Measurements from ENCODE around the gene RPA1.
A peak's percentile ranks its signal among the peaks of the same experiment; 100 is the strongest.

The RPA1 gene

DNA sequence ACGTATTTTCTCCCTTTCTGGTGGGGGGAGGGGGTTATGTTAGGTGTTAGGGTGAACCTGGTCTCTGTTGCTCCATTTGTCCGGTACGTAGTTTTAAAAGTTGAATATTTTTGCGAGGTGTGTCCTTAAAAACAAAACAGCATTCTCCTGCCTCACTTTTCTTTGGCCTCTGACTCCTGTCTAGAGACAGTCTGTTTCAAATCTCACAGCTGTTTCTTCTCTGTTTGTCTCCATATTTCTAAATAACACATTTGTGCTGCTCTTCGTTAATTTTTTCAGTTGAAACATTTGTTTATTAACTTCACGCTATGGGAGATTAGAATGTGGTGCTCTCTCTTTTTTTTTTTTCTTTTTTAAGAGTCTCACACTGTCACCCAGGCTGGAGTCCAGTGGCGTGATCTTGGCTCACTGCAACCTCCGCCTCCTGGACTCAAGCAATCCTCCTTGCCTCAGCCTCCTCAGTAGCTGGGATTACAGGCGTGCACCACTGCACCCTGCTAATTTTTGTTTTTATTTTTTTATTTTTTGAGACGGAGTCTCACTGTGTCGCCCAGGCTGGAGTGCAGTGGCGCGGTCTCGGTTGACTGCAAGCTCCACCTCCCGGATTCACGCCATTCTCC is 31.7 kb downstream of the RPA1 start:
- Histone ChIP-seq H3K4me2 (ENCODE audit: low read depth, low read length, poor library complexity, severe bottlenecking) (no peak overlapping the region), H3K27me3 (ENCODE audit: low read length) (no peaks in the 10 kb centered on the region), H2AFZ (ENCODE audit: low read depth, low read length, severe bottlenecking) (no peak overlapping the region), H3K9me2 (replicated peaks; ENCODE audit: insufficient read depth, low read length) (no peaks in the 10 kb centered on the region), H3F3A (ENCODE audit: insufficient read depth) (peaks cover 10% of the 10 kb centered on the region; the same call in 1 of the 2 replicates), H3K79me2 (ENCODE audit: insufficient read depth, low read length) (peaks cover 3% of the 10 kb centered on the region; the same call in 1 of the 2 replicates), H3K36me3 (ENCODE audit: low read length) (peaks cover 7% of the 10 kb centered on the region; the same call in 1 of the 2 replicates), H3K9ac (ENCODE audit: low read length) (no peak overlapping the region), H3K4me3 (ENCODE audit: insufficient read depth, low read length, poor library complexity, severe bottlenecking) (no peak overlapping the region), H3K9me3 (ENCODE audit: insufficient read depth, low read length) (no peaks in the 10 kb centered on the region), H4K20me1 (ENCODE audit: low read depth, low read length) (no peaks in the 10 kb centered on the region), H3K27ac (ENCODE audit: low read depth, low read length) (no peak overlapping the region)
- TF ChIP-seq EZH2phosphoT487 (conservative IDR thresholded peaks at IDR 0.05; ENCODE audit: low read length) = no peak
- TF ChIP-seq, protein P1, sequence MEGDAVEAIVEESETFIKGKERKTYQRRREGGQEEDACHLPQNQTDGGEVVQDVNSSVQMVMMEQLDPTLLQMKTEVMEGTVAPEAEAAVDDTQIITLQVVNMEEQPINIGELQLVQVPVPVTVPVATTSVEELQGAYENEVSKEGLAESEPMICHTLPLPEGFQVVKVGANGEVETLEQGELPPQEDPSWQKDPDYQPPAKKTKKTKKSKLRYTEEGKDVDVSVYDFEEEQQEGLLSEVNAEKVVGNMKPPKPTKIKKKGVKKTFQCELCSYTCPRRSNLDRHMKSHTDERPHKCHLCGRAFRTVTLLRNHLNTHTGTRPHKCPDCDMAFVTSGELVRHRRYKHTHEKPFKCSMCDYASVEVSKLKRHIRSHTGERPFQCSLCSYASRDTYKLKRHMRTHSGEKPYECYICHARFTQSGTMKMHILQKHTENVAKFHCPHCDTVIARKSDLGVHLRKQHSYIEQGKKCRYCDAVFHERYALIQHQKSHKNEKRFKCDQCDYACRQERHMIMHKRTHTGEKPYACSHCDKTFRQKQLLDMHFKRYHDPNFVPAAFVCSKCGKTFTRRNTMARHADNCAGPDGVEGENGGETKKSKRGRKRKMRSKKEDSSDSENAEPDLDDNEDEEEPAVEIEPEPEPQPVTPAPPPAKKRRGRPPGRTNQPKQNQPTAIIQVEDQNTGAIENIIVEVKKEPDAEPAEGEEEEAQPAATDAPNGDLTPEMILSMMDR (IDR thresholded peaks at IDR 0.05; ENCODE audit: insufficient read depth, low read length, poor library complexity, severe bottlenecking) = no peak

DNA sequence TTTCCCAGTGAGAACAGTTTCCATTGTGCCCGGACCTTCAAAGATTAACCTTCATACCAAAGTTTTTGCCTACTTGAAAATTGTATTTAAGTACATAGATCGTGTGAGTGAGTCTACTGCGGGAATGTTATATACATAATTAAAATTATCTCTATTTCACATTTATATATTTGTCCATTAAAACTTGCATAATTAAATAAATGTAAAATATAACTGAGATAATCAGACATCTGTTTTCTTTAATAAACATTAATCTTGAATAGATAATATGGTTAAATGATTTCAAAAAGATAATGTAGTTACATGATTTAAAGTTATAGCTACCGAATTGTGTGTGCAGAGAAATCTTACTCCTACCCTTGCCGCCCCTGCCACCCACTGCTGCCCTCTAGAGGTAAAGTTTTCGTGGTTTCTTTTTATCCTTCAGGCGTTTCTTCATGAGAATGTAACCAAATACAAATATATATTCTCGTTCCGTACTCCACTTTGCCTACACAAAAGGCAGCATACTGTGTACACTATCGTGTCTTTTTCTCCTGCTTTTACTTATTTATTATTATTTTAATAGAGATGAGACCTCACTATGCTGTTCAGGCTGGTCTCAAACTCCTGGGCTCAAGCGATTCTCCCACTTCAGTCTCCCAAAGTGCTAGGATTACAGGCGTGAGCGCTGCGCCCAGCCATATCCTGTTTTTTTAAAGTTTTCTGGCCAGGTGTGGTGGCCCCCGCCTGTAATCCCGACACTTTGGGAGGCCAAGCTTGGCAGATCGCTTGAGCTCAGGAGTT is 35.6 kb downstream of the RPA1 start:
- H3K9ac ChIP-seq (ENCODE audit: low read length) = no peak overlapping the region

DNA sequence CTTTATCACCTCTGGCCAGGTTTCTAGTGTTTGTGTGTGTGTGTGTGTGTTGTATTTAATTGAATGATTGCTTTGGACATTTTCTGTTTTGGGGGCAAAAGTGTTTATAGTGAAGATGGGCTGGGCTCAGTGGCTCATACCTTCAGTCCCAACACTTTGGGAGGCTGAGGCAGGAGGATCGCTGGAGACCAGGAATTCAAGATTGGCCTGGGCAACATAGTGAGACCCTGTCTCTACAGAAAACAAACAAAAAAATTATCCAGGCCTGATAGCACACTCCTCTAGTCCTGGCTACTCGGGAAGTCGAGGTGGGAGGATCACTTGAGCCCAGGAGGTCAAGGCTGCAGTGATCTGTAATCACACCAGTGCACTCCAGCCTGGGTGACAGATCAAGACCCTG is 37.5 kb downstream of the RPA1 start:
- Histone ChIP-seq H3K36me3 (ENCODE audit: low read length) (peaks cover 13% of the 10 kb centered on the region; the same call in 1 of the 2 replicates), H3F3A (ENCODE audit: insufficient read depth) (peaks cover 6% of the 10 kb centered on the region; the same call in 1 of the 2 replicates), H3K9me3 (ENCODE audit: insufficient read depth, low read length) (no peaks in the 10 kb centered on the region), H3K27me3 (ENCODE audit: low read length) (no peaks in the 10 kb centered on the region), H3K27ac (ENCODE audit: low read depth, low read length) (no peak overlapping the region), H3K4me3 (ENCODE audit: insufficient read depth, low read length, poor library complexity, severe bottlenecking) (no peak overlapping the region), H3K79me2 (ENCODE audit: insufficient read depth, low read length) (peaks cover 15% of the 10 kb centered on the region), H2AFZ (ENCODE audit: low read depth, low read length, severe bottlenecking) (no peak overlapping the region), H4K20me1 (ENCODE audit: low read depth, low read length) (no peaks in the 10 kb centered on the region; the same call in 1 of the 2 replicates), H3K4me2 (ENCODE audit: low read depth, low read length, poor library complexity, severe bottlenecking) (no peak overlapping the region), H3K9ac (ENCODE audit: low read length) (no peak overlapping the region), H3K9me2 (replicated peaks; ENCODE audit: insufficient read depth, low read length) (no peaks in the 10 kb centered on the region)
- TF ChIP-seq, protein P1 (IDR thresholded peaks at IDR 0.05; ENCODE audit: insufficient read depth, low read length, poor library complexity, severe bottlenecking) = no peak
- no peak for TF ChIP-seq EZH2phosphoT487 (conservative IDR thresholded peaks at IDR 0.05; ENCODE audit: low read length)

More for the DNA sequence above, 35.6 kb downstream of the RPA1 start:
- H2AFZ ChIP-seq (ENCODE audit: low read depth, low read length, severe bottlenecking) = no peak overlapping the region
- TF ChIP-seq, protein P1 (IDR thresholded peaks at IDR 0.05; ENCODE audit: insufficient read depth, low read length, poor library complexity, severe bottlenecking) = peak; percentile 53
- no peak for TF ChIP-seq EZH2phosphoT487 (conservative IDR thresholded peaks at IDR 0.05; ENCODE audit: low read length)
- peaks cover 7% of the 10 kb centered on the region; the same call in 1 of the 2 replicates for H3K36me3 ChIP-seq (ENCODE audit: low read length)
- H3K27me3 ChIP-seq (ENCODE audit: low read length) = no peaks in the 10 kb centered on the region
- no peak overlapping the region for H3K4me2 ChIP-seq (ENCODE audit: low read depth, low read length, poor library complexity, severe bottlenecking)
- H3K9me2 ChIP-seq (replicated peaks; ENCODE audit: insufficient read depth, low read length) = no peaks in the 10 kb centered on the region
- H3K4me3 ChIP-seq (ENCODE audit: insufficient read depth, low read length, poor library complexity, severe bottlenecking) = no peak overlapping the region
- peaks cover 15% of the 10 kb centered on the region for H3K79me2 ChIP-seq (ENCODE audit: insufficient read depth, low read length)
- H3F3A ChIP-seq (ENCODE audit: insufficient read depth) = peaks cover 10% of the 10 kb centered on the region; the same call in 1 of the 2 replicates
- no peak overlapping the region for H3K27ac ChIP-seq (ENCODE audit: low read depth, low read length)
- no peaks in the 10 kb centered on the region; the same call in 1 of the 2 replicates for H4K20me1 ChIP-seq (ENCODE audit: low read depth, low read length)
- no peaks in the 10 kb centered on the region for H3K9me3 ChIP-seq (ENCODE audit: insufficient read depth, low read length)

Measured in SU-DHL-6 (cell line).